Measurements from ENCODE around the gene SPEF2. TPM values are rescaled to one million over a fixed set of nuclear protein-coding genes. Genes with fewer than 3 reads are reported as not detected.

SPEF2 gene
- polyA plus RNA-seq, 1 donor from 2014 or later: 18.5 TPM

DNA sequence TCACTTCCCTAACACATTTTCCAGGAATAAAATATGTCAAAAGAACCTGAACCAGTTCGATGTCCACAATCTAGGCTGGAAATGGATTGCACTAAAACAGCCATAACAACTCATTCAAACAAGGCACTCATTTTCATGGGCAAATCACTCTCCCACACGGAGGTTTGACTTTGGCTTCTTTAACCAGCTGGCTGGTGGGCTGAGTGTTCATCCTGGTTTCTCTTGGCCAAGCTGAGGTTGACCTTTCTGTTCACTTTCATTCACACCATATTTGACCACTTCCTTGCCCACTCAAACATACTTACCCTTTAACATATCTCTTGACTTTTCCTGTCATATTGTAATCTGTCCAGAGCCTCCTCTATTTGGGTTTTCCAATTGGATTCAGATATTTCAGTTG lies 244.5 kb downstream of the SPEF2 start:
- TF ChIP-seq, protein P1, sequence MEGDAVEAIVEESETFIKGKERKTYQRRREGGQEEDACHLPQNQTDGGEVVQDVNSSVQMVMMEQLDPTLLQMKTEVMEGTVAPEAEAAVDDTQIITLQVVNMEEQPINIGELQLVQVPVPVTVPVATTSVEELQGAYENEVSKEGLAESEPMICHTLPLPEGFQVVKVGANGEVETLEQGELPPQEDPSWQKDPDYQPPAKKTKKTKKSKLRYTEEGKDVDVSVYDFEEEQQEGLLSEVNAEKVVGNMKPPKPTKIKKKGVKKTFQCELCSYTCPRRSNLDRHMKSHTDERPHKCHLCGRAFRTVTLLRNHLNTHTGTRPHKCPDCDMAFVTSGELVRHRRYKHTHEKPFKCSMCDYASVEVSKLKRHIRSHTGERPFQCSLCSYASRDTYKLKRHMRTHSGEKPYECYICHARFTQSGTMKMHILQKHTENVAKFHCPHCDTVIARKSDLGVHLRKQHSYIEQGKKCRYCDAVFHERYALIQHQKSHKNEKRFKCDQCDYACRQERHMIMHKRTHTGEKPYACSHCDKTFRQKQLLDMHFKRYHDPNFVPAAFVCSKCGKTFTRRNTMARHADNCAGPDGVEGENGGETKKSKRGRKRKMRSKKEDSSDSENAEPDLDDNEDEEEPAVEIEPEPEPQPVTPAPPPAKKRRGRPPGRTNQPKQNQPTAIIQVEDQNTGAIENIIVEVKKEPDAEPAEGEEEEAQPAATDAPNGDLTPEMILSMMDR (IDR thresholded peaks at IDR 0.05; ENCODE audit: poor library complexity, severe bottlenecking): no peak
- TF ChIP-seq SMC3 (conservative IDR thresholded peaks at IDR 0.05; ENCODE audit: poor library complexity): no peak
- TF ChIP-seq POLR2AphosphoS5 (IDR thresholded peaks at IDR 0.05): no peak
- TF ChIP-seq, protein P2, sequence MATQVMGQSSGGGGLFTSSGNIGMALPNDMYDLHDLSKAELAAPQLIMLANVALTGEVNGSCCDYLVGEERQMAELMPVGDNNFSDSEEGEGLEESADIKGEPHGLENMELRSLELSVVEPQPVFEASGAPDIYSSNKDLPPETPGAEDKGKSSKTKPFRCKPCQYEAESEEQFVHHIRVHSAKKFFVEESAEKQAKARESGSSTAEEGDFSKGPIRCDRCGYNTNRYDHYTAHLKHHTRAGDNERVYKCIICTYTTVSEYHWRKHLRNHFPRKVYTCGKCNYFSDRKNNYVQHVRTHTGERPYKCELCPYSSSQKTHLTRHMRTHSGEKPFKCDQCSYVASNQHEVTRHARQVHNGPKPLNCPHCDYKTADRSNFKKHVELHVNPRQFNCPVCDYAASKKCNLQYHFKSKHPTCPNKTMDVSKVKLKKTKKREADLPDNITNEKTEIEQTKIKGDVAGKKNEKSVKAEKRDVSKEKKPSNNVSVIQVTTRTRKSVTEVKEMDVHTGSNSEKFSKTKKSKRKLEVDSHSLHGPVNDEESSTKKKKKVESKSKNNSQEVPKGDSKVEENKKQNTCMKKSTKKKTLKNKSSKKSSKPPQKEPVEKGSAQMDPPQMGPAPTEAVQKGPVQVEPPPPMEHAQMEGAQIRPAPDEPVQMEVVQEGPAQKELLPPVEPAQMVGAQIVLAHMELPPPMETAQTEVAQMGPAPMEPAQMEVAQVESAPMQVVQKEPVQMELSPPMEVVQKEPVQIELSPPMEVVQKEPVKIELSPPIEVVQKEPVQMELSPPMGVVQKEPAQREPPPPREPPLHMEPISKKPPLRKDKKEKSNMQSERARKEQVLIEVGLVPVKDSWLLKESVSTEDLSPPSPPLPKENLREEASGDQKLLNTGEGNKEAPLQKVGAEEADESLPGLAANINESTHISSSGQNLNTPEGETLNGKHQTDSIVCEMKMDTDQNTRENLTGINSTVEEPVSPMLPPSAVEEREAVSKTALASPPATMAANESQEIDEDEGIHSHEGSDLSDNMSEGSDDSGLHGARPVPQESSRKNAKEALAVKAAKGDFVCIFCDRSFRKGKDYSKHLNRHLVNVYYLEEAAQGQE (IDR thresholded peaks at IDR 0.05; ENCODE audit: borderline replicate concordance): no peak
- TF ChIP-seq RAD21 (conservative IDR thresholded peaks at IDR 0.05): no peak
- no peak for TF ChIP-seq TAF1 (IDR thresholded peaks at IDR 0.05; ENCODE audit: low read depth)
- TF ChIP-seq EZH2 (IDR thresholded peaks at IDR 0.05; ENCODE audit: borderline replicate concordance, insufficient read depth, low read length, poor library complexity, severe bottlenecking): no peak
- no peak for TF ChIP-seq MXI1 (conservative IDR thresholded peaks at IDR 0.05; ENCODE audit: poor library complexity, severe bottlenecking)
- no peak for TF ChIP-seq EP300 (conservative IDR thresholded peaks at IDR 0.05; ENCODE audit: poor library complexity, severe bottlenecking)
- no peak overlapping the region for H3K4me3 ChIP-seq (ENCODE audit: low read length)
- H4K20me1 ChIP-seq (ENCODE audit: insufficient read depth): no peaks in the 10 kb centered on the region
- no peak overlapping the region for H3K27ac ChIP-seq (ENCODE audit: low read length)
- no peaks in the 10 kb centered on the region for H3F3A ChIP-seq (ENCODE audit: insufficient read depth, low read length, poor library complexity, severe bottlenecking)
- no peaks in the 10 kb centered on the region for H3K27me3 ChIP-seq (ENCODE audit: insufficient read depth, low read depth, low read length)
- no peaks in the 10 kb centered on the region for H3K9me2 ChIP-seq (ENCODE audit: insufficient read depth, low read length)
- H3K36me3 ChIP-seq (ENCODE audit: insufficient read depth, low read length): no peaks in the 10 kb centered on the region
- no peak overlapping the region for H3K4me2 ChIP-seq (ENCODE audit: low read length)
- H2AFZ ChIP-seq (ENCODE audit: low read depth, low read length): no peak overlapping the region
- no peak overlapping the region for H3K9ac ChIP-seq (ENCODE audit: low read length)
- no peaks in the 10 kb centered on the region for H3K9me3 ChIP-seq (ENCODE audit: low read length)
- no peaks in the 10 kb centered on the region for H3K79me2 ChIP-seq (replicated peaks; ENCODE audit: insufficient read depth, low read length)

- H3K36me3 ChIP-seq (ENCODE audit: insufficient read depth, low read length): no peaks in the 10 kb centered on the region
- no peaks in the 10 kb centered on the region for H3K9me2 ChIP-seq (ENCODE audit: insufficient read depth, low read length)
- H3F3A ChIP-seq (ENCODE audit: insufficient read depth, low read length, poor library complexity, severe bottlenecking): no peaks in the 10 kb centered on the region
- H3K27me3 ChIP-seq (ENCODE audit: insufficient read depth, low read depth, low read length): no peaks in the 10 kb centered on the region
- no peaks in the 10 kb centered on the region for H3K9me3 ChIP-seq (ENCODE audit: low read length)
- H4K20me1 ChIP-seq (ENCODE audit: insufficient read depth): no peaks in the 10 kb centered on the region
- no peak overlapping the region for H3K27ac ChIP-seq (ENCODE audit: low read length)
- TF ChIP-seq MXI1 (conservative IDR thresholded peaks at IDR 0.05; ENCODE audit: poor library complexity, severe bottlenecking): no peak
- no peak for TF ChIP-seq RAD21 (conservative IDR thresholded peaks at IDR 0.05)
- no peak for TF ChIP-seq EP300 (conservative IDR thresholded peaks at IDR 0.05; ENCODE audit: poor library complexity, severe bottlenecking)
- no peak overlapping the region for H3K4me2 ChIP-seq (ENCODE audit: low read length)
- H2AFZ ChIP-seq (ENCODE audit: low read depth, low read length): no peak overlapping the region
- no peaks in the 10 kb centered on the region for H3K79me2 ChIP-seq (replicated peaks; ENCODE audit: insufficient read depth, low read length)
- no peak overlapping the region for H3K4me3 ChIP-seq (ENCODE audit: low read length)
- H3K9ac ChIP-seq (ENCODE audit: low read length): no peak overlapping the region
Observed at GRCh38 chr5:35863159-35863558, 245.5 kb downstream of the SPEF2 start.

Small RNA genes within 50 kb of the gene (small RNA-seq; reads per million reads assigned to genes)
- 0 reads per million in 3 experiments for gene RNU7-130P

Other genes with a start within 250 kb of the SPEF2 start
- 0.10 TPM in 1 of 2 replicates, not detected in the other for gene IL7R, start 239.0 kb downstream of the SPEF2 start, polyA plus RNA-seq

Data from neural cell (in vitro differentiated cells).